H9 (cell line): ENCODE measurements around the gene PIAS2. TPM values are rescaled to one million over a fixed set of nuclear protein-coding genes. Genes with fewer than 3 reads are reported as not detected.

Experiments
- DNase-seq: peaks from one replicate; pipeline ENCODE4 v3.0.0-alpha.2; 2017
- H2AFZ ChIP-seq: one replicate; pipeline ENCODE4 v1.6.1; 2013; ENCODE audit warnings: mild to moderate bottlenecking, low read length, control low read depth, moderate library complexity
- H2AK5ac ChIP-seq: 2 replicates; pipeline ENCODE4 v1.6.1; 2013; ENCODE audit warnings: low read length, control low read depth, mixed read lengths; ENCODE audit not compliant: insufficient read length
- H2BK120ac ChIP-seq: one replicate; pipeline ENCODE4 v1.6.1; 2013; ENCODE audit warnings: low read depth, mild to moderate bottlenecking, low read length, control low read depth, inconsistent platforms; ENCODE audit not compliant: poor library complexity, severe bottlenecking
- H2BK12ac ChIP-seq: 2 replicates; pipeline ENCODE4 v1.6.1; 2013; ENCODE audit warnings: low read length, control low read depth, mixed read lengths, low read depth; ENCODE audit not compliant: insufficient read length
- H2BK15ac ChIP-seq: 2 replicates; pipeline ENCODE4 v1.6.1; 2013; ENCODE audit warnings: low read depth, low read length, control low read depth
- H2BK20ac ChIP-seq: one replicate; pipeline ENCODE4 v1.6.1; 2013; ENCODE audit warnings: low read depth, mild to moderate bottlenecking, low read length, control low read depth, inconsistent platforms; ENCODE audit not compliant: poor library complexity, severe bottlenecking
- H2BK5ac ChIP-seq: 2 replicates; pipeline ENCODE4 v1.6.1; 2013; ENCODE audit warnings: low read length, control low read depth, mixed read lengths; ENCODE audit not compliant: insufficient read length
- H3K14ac ChIP-seq: 2 replicates; pipeline ENCODE4 v1.6.1; 2013; ENCODE audit warnings: low read length, control low read depth; ENCODE audit not compliant: insufficient read depth
- H3K18ac ChIP-seq: 2 replicates; pipeline ENCODE4 v1.6.1; 2013; ENCODE audit warnings: low read depth, mild to moderate bottlenecking, mixed read lengths, low read length, control low read depth; ENCODE audit not compliant: insufficient read length
- H3K23ac ChIP-seq: 2 replicates; pipeline ENCODE4 v1.6.1; 2013; ENCODE audit warnings: low read length, control low read depth, mixed read lengths, low read depth; ENCODE audit not compliant: insufficient read length
- H3K23me2 ChIP-seq: 2 replicates; pipeline ENCODE4 v1.6.1; 2013; ENCODE audit warnings: low read depth, mild to moderate bottlenecking, mixed read lengths, low read length, control low read depth; ENCODE audit not compliant: insufficient read length, poor library complexity, severe bottlenecking
- H3K27ac ChIP-seq: 2 replicates; pipeline ENCODE4 v1.5.1; 2013; ENCODE audit warnings: low read length, control low read depth, mixed read lengths, low read depth; ENCODE audit not compliant: insufficient read length
- H3K27me3 ChIP-seq: 2 replicates; pipeline ENCODE4 v1.6.1; 2013; ENCODE audit warnings: low read length, control low read depth, inconsistent platforms; ENCODE audit not compliant: insufficient read depth
- H3K4ac ChIP-seq: 2 replicates; pipeline ENCODE4 v1.6.1; 2013; ENCODE audit warnings: low read depth, mild to moderate bottlenecking, control low read depth, inconsistent platforms, low read length, moderate library complexity
- H3K4me1 ChIP-seq: 2 replicates; pipeline ENCODE4 v1.6.1; 2013; ENCODE audit warnings: low read length, control low read depth, inconsistent platforms; ENCODE audit not compliant: insufficient read depth
- H3K4me2 ChIP-seq: 2 replicates; pipeline ENCODE4 v1.6.1; 2013; ENCODE audit warnings: low read length, control low read depth, mixed read lengths; ENCODE audit not compliant: insufficient read length, insufficient read depth
- H3K56ac ChIP-seq: 2 replicates; pipeline ENCODE4 v1.6.1; 2013; ENCODE audit warnings: low read depth, mild to moderate bottlenecking, mixed read lengths, low read length, control low read depth; ENCODE audit not compliant: insufficient read length
- H3K79me1 ChIP-seq: 2 replicates; pipeline ENCODE4 v1.6.1; 2013; ENCODE audit warnings: low read depth, mild to moderate bottlenecking, moderate library complexity, low read length, control low read depth, inconsistent platforms; ENCODE audit not compliant: insufficient read depth, poor library complexity, severe bottlenecking
- H3K79me2 ChIP-seq: 2 replicates; pipeline ENCODE4 v1.6.1; 2013; ENCODE audit warnings: low read length, control low read depth, inconsistent platforms; ENCODE audit not compliant: insufficient read depth
- H3K9ac ChIP-seq: 2 replicates; pipeline ENCODE4 v1.6.1; 2013; ENCODE audit warnings: low read length, control low read depth, mixed read lengths; ENCODE audit not compliant: insufficient read length; ENCODE audit errors: extremely low read depth
- H3K9me3 ChIP-seq: one replicate; pipeline ENCODE4 v1.6.1; 2013; ENCODE audit warnings: low read depth, low read length, inconsistent platforms; ENCODE audit not compliant: control insufficient read depth
- H3T11ph ChIP-seq: one replicate; pipeline ENCODE4 v1.6.1; 2013; ENCODE audit warnings: mild to moderate bottlenecking, low read length, control low read depth, inconsistent platforms
- H4K20me1 ChIP-seq: one replicate; pipeline ENCODE4 v1.6.1; 2013; ENCODE audit not compliant: control insufficient read depth, insufficient read length, insufficient read depth
- H4K5ac ChIP-seq: 2 replicates; pipeline ENCODE4 v1.6.1; 2013; ENCODE audit warnings: low read depth, mild to moderate bottlenecking, mixed read lengths, low read length, control low read depth; ENCODE audit not compliant: insufficient read length
- H4K8ac ChIP-seq: replicated peaks from 2 replicates; pipeline ENCODE4 v1.6.1; 2013; ENCODE audit warnings: low read length, control low read depth, mixed read lengths, low read depth; ENCODE audit not compliant: insufficient read length
- H4K91ac ChIP-seq: 2 replicates; pipeline ENCODE4 v1.6.1; 2013; ENCODE audit warnings: low read depth, mild to moderate bottlenecking, moderate library complexity, mixed read lengths, low read length, control low read depth; ENCODE audit not compliant: insufficient read length
- H3K27ac Mint-ChIP-seq, 3 experiments: 2 replicates in 2 of 3; 3 replicates in 1 of 3; pipeline ENCODE4 v1.8.0; 2020 to 2021; ENCODE audit warnings: mixed read lengths in 3 of 3, mild to moderate bottlenecking in 1 of 3, moderate library complexity in 1 of 3
- H3K27me3 Mint-ChIP-seq: 2 replicates; pipeline ENCODE4 v1.8.0; 2021; ENCODE audit warnings: low read depth, mild to moderate bottlenecking, moderate library complexity, mixed read lengths
- H3K36me3 Mint-ChIP-seq, 3 experiments: 2 replicates in 2 of 3; 3 replicates in 1 of 3; pipeline ENCODE4 v1.8.0; 2020 to 2021; ENCODE audit warnings: low read depth in 3 of 3, mixed read lengths in 3 of 3; ENCODE audit not compliant: insufficient read depth in 1 of 3
- H3K4me1 Mint-ChIP-seq, 2 experiments: 2 replicates each; pipeline ENCODE4 v1.8.0; 2020; ENCODE audit warnings: mixed read lengths in 2 of 2
- H3K4me3 Mint-ChIP-seq, 2 experiments: 2 replicates in 1 of 2; 3 replicates in 1 of 2; pipeline ENCODE4 v1.8.0; 2020 to 2021; ENCODE audit warnings: mild to moderate bottlenecking in 2 of 2, mixed read lengths in 2 of 2, moderate library complexity in 1 of 2
- H3K9me3 Mint-ChIP-seq, 2 experiments: 2 replicates in 1 of 2; 3 replicates in 1 of 2; pipeline ENCODE4 v1.8.0; 2020; ENCODE audit warnings: mild to moderate bottlenecking in 2 of 2, mixed read lengths in 2 of 2, moderate library complexity in 1 of 2
- CTCF ChIP-seq: fragments of 200-600 bp; sonication (generic); conservative IDR thresholded peaks from 3 replicates; pipeline ENCODE4 v1.8.0; 2021; ENCODE audit warnings: antibody characterized with exemption, mild to moderate bottlenecking
- WGBS: extraction: QIAGEN DNeasy Blood & Tissue Kit; methylation state at CpG from one replicate; pipeline ENCODE4 v1.1.7; 2013; ENCODE audit warnings: missing lambda C conversion rate, low lambda C conversion rate, mixed read lengths; ENCODE audit not compliant: insufficient read length; ENCODE audit errors: extremely low coverage; 5-methylcytosine and 5-hydroxymethylcytosine counted together
- total RNA-seq: library from RNA; stranded (reverse); gene quantifications from 2 replicates; pipeline ENCODE4 v1.2.1, GENCODE V29; 2021

Gene PIAS2
- total RNA-seq, 1 experiment from 2014 or later, result 58.4 TPM

GRCh38 chr18:46910856-46911255, 6.5 kb downstream of the PIAS2 start:
- no CpG with 5 or more reads among the region's 3 CpGs for WGBS
- TF ChIP-seq CTCF, result no peak
- peaks cover 41 to 51% of the 10 kb centered on the region in 2 experiments for H3K4me1 Mint-ChIP-seq

More at GRCh38 chr18:46910856-46911255, 6.5 kb downstream of the PIAS2 start:
- H3K23me2 ChIP-seq, result no peaks in the 10 kb centered on the region
- Mint-ChIP-seq H3K9me3 (peaks cover 7 to 14% of the 10 kb centered on the region in 2 experiments; a peak in 4 of 5 replicates), H3K27me3 (no peaks in the 10 kb centered on the region), H3K36me3 (peaks cover 22 to 25% (median 22%) of the 10 kb centered on the region in 3 experiments), H3K27ac (peak overlapping the region in 1 of 3 experiments; percentile 68; a peak in 1 of 7 replicates), H3K4me3 (no peak overlapping the region)
- H3K79me2 ChIP-seq, result peaks cover 30% of the 10 kb centered on the region; the same call in 1 of the 2 replicates
- no peak overlapping the region for H3K4me2 ChIP-seq
- H4K91ac ChIP-seq, result no peak overlapping the region
- no peak overlapping the region for H2AK5ac ChIP-seq
- H3K23ac ChIP-seq, result no peak overlapping the region
- no peaks in the 10 kb centered on the region for H4K20me1 ChIP-seq
- H2BK120ac ChIP-seq, result no peak overlapping the region
- no peak overlapping the region for H3K14ac ChIP-seq
- H2BK15ac ChIP-seq, result no peak overlapping the region
- no peak overlapping the region for H2BK20ac ChIP-seq
- H3K18ac ChIP-seq, result no peak overlapping the region
- H3K4ac ChIP-seq, result no peak overlapping the region
- H2BK12ac ChIP-seq, result no peak overlapping the region
- no peak overlapping the region for H4K5ac ChIP-seq
- H4K8ac ChIP-seq, result no peak overlapping the region
- H3K27ac ChIP-seq, result no peak overlapping the region
- H3K9ac ChIP-seq, result no peak overlapping the region
- H2AFZ ChIP-seq, result no peak overlapping the region
- H3K9me3 ChIP-seq, result no peaks in the 10 kb centered on the region
- H3T11ph ChIP-seq, result no peak overlapping the region
- peaks cover 18% of the 10 kb centered on the region for H3K79me1 ChIP-seq
- no peak overlapping the region for H2BK5ac ChIP-seq
- H3K56ac ChIP-seq, result no peak overlapping the region
- H3K27me3 ChIP-seq, result no peaks in the 10 kb centered on the region
- DNase-seq, result no peak
- peaks cover 4% of the 10 kb centered on the region for H3K4me1 ChIP-seq
